Measurements from ENCODE around the gene SEZ6. TPM values are rescaled to one million over a fixed set of nuclear protein-coding genes. Genes with fewer than 3 reads are reported as not detected.

The SEZ6 gene
- polyA plus RNA-seq, 2 of the 4 experiments (the other 2 are of a cell fraction), result not detected

DNA sequence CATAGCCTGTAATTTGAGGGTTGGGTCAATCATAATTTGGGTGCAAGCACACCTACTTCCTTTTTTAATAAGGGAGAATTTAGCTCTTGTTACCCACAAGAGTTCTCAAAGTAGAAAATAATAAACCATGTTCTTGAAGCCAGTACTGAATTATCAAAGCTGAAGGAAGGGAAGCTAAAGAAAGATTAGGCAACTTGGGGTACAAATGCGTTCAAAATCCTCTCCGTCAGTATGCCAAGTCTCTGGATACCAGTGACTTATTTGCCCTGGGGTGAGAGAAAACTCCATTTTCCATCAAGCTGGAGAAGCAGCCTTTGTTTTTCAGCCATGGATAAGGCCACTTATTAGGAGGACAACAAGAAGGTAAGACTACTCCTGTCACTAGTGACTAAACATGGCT lies 79.5 kb downstream of the SEZ6 start:
- POLR2A ChIA-PET, result no interaction called here

GRCh38 chr17:28925912-28926365 lies 79.9 kb downstream of the SEZ6 start:
- WGBS (ENCODE audit: missing lambda C conversion rate), result 40% methylated on average over 2 of the region's 2 CpGs
- Histone ChIP-seq H3K4me3 (no peak overlapping the region), H3K27ac (no peak overlapping the region), H3K4me2 (no peak overlapping the region), H3K4me1 (0 out of 3 replicates have a peak, but pooled peaks cover 4% of the 10 kb centered on the region), H3K9me3 (0 out of 3 replicates have a peak, but pooled peaks cover 3% of the 10 kb centered on the region)
- ChIA-PET POLR2A (no interaction called here), CTCF (interaction anchor here (0.5 to 38.2 kb wide), 8 partner anchors 8 to 251 kb away, joined by 3 to 685 read pairs (median 6); partner anchors contain the start of genes DHRS13 and FLOT2)
- no peak for FAIRE-seq
- DNase-seq (ENCODE audit: low read depth in 1 of 2, low spot score in 1 of 2), result no peak
- TF ChIP-seq CEBPB (IDR thresholded peaks at IDR 0.05) (no peak), MAFK (IDR thresholded peaks at IDR 0.05; ENCODE audit: partially characterized antibody) (no peak), KDM5A (IDR thresholded peaks at IDR 0.05) (no peak), ZC3H11A (IDR thresholded peaks at IDR 0.05) (no peak), TFCP2L1 (CRISPR knock-in tag; IDR thresholded peaks at IDR 0.05) (no peak), USF2 (IDR thresholded peaks at IDR 0.05) (no peak), POLR2A (IDR thresholded peaks at IDR 0.05; ENCODE audit: low read length) (no peak), NPAS2 (CRISPR knock-in tag; IDR thresholded peaks at IDR 0.05; ENCODE audit: borderline replicate concordance) (no peak), SMC3 (IDR thresholded peaks at IDR 0.05) (no peak), RFX5 (IDR thresholded peaks at IDR 0.05) (no peak), JUNB (IDR thresholded peaks at IDR 0.05) (no peak), PHF8 (IDR thresholded peaks at IDR 0.05; ENCODE audit: borderline replicate concordance, low read depth) (no peak), NFE2L2 (conservative IDR thresholded peaks at IDR 0.05; ENCODE audit: low read length) (no peak), EHMT2 (IDR thresholded peaks at IDR 0.05; ENCODE audit: low read depth) (no peak), ESRRA (IDR thresholded peaks at IDR 0.05; ENCODE audit: borderline replicate concordance, low read length) (no peak)
- no peak for ATAC-seq

More for the DNA sequence above, 79.5 kb downstream of the SEZ6 start:
- WGBS (ENCODE audit: missing lambda C conversion rate), result 94% methylated on average over 2 of the region's 2 CpGs
- CTCF ChIA-PET, result interaction anchor here (0.5 to 38.2 kb wide), 8 partner anchors 8 to 251 kb away, joined by 3 to 685 read pairs (median 6); partner anchors contain the start of genes DHRS13 and FLOT2
- DNase-seq (ENCODE audit: low read depth in 1 of 2, low spot score in 1 of 2) (no peak), ATAC-seq (no peak), FAIRE-seq (no peak)
- Histone ChIP-seq H3K4me2 (no peak overlapping the region), H3K27ac (no peak overlapping the region), H3K4me1 (0 out of 3 replicates have a peak, but pooled peaks cover 4% of the 10 kb centered on the region), H3K9me3 (0 out of 3 replicates have a peak, but pooled peaks cover 3% of the 10 kb centered on the region), H3K4me3 (no peak overlapping the region)
- no peak for TF ChIP-seq ZFP36 (IDR thresholded peaks at IDR 0.05; ENCODE audit: borderline replicate concordance, partially characterized antibody)

DNA sequence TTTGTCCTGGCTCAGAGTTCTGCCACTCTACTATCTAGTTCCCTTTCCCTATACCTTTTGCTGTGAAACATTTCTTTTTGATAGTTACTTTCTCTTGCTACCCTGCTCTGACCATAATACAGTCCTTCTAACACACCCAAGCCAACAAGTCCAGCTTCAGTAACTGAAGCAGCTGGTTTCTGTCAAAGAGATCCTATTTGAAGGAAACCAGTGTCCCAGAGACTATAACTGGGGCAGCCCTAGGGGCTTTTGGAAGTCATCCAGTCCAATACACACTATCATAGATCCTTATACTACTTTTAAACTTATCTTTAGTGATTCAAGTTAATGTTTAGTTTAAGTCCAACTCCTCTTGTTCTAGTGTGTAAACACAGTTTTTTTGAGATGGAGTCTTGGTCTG lies 85.6 kb downstream of the SEZ6 start:
- POLR2A ChIA-PET, result no interaction called here
- Histone ChIP-seq H3K4me2 (no peak overlapping the region), H3K4me1 (no peaks in the 10 kb centered on the region), H3K4me3 (no peak overlapping the region), H3K9me3 (no peaks in the 10 kb centered on the region), H3K27ac (no peak overlapping the region)
- FAIRE-seq (no peak), ATAC-seq (no peak), DNase-seq (ENCODE audit: low read depth in 1 of 2, low spot score in 1 of 2) (no peak)
- TF ChIP-seq JUN (IDR thresholded peaks at IDR 0.05) (no peak), FOSB (CRISPR knock-in tag; IDR thresholded peaks at IDR 0.05) (no peak), HDAC2 (IDR thresholded peaks at IDR 0.05) (no peak), HOXB13 (CRISPR knock-in tag; IDR thresholded peaks at IDR 0.05; ENCODE audit: low read depth) (no peak), KDM1A (IDR thresholded peaks at IDR 0.05; ENCODE audit: low read depth) (no peak), BHLHE40 (IDR thresholded peaks at IDR 0.05; ENCODE audit: low read depth, low read length) (no peak)
- CTCF ChIA-PET, result interaction anchor here (0.6 to 38.2 kb wide), 5 partner anchors 5 to 221 kb away, joined by 3 to 685 read pairs (median 493); partner anchors contain the start of genes DHRS13 and FLOT2

DNA sequence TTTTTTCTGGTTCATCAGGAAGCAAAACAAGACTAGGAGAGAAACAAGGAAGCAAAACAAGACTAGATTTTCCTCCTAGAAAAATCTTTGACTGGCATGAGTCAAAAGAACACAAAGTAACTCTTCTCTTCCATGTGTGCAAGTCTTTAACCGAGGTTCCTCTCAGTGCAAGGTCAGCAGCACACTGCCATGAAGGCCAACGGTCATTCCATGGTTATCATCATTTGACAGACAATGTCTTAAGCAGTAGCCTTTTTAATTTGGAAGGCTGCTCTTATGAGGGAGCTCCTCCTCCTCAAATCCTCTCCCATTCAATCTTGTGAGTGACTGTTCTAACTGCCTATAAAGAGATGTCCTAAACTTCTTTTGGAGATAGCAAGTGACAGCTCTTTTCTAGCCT lies 87.5 kb downstream of the SEZ6 start:
- CTCF ChIA-PET, result interaction anchor here (0.6 to 38.2 kb wide), 11 partner anchors 7 to 257 kb away, joined by 3 to 685 read pairs (median 7); partner anchors contain the start of genes DHRS13, FLOT2, PHF12 and TLCD1
- FAIRE-seq, result no peak
- WGBS (ENCODE audit: missing lambda C conversion rate), result 66% methylated on average over 2 of the region's 2 CpGs

More for the DNA sequence above, 87.5 kb downstream of the SEZ6 start:
- no peak for TF ChIP-seq FOSB (CRISPR knock-in tag; IDR thresholded peaks at IDR 0.05)
- no peak for TF ChIP-seq ESRRA (IDR thresholded peaks at IDR 0.05; ENCODE audit: borderline replicate concordance, low read length)
- no peak for TF ChIP-seq CBX8 (IDR thresholded peaks at IDR 0.05)
- TF ChIP-seq NFE2L2 (conservative IDR thresholded peaks at IDR 0.05; ENCODE audit: low read length), result no peak
- TF ChIP-seq KDM5A (IDR thresholded peaks at IDR 0.05), result no peak
- TF ChIP-seq RNF2 (IDR thresholded peaks at IDR 0.05; ENCODE audit: borderline replicate concordance, low read depth), result no peak
- no peak for TF ChIP-seq HOXA7 (CRISPR knock-in tag; IDR thresholded peaks at IDR 0.05)
- TF ChIP-seq EP300 (IDR thresholded peaks at IDR 0.05), result no peak
- TF ChIP-seq EHMT2 (IDR thresholded peaks at IDR 0.05; ENCODE audit: low read depth), result no peak
- TF ChIP-seq MAFK (IDR thresholded peaks at IDR 0.05; ENCODE audit: partially characterized antibody), result no peak
- TF ChIP-seq EHF (CRISPR knock-in tag; IDR thresholded peaks at IDR 0.05), result no peak
- TF ChIP-seq, protein P1, sequence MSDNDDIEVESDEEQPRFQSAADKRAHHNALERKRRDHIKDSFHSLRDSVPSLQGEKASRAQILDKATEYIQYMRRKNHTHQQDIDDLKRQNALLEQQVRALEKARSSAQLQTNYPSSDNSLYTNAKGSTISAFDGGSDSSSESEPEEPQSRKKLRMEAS (IDR thresholded peaks at IDR 0.05), result no peak
- TF ChIP-seq RCOR1 (IDR thresholded peaks at IDR 0.05; ENCODE audit: low read depth, low read length), result no peak
- ATAC-seq (no peak), DNase-seq (ENCODE audit: low read depth in 1 of 2, low spot score in 1 of 2) (no peak)
- POLR2A ChIA-PET, result no interaction called here
- Histone ChIP-seq H3K4me3 (no peak overlapping the region), H3K9me3 (no peaks in the 10 kb centered on the region), H3K27ac (no peak overlapping the region), H3K4me1 (no peaks in the 10 kb centered on the region), H3K4me2 (no peak overlapping the region)
